H9 (cell line): Measurements from ENCODE around the gene CLIC3. TPM values are rescaled to one million over a fixed set of nuclear protein-coding genes. Genes with fewer than 3 reads are reported as not detected.

Experiments used
- DNase-seq: peaks from one replicate; pipeline ENCODE4 v3.0.0-alpha.2; 2017
- H2AFZ ChIP-seq: one replicate; pipeline ENCODE4 v1.6.1; 2013; ENCODE audit warnings: mild to moderate bottlenecking, low read length, control low read depth, moderate library complexity
- H2AK5ac ChIP-seq: 2 replicates; pipeline ENCODE4 v1.6.1; 2013; ENCODE audit warnings: low read length, control low read depth, mixed read lengths; ENCODE audit not compliant: insufficient read length
- H2BK120ac ChIP-seq: one replicate; pipeline ENCODE4 v1.6.1; 2013; ENCODE audit warnings: low read depth, mild to moderate bottlenecking, low read length, control low read depth, inconsistent platforms; ENCODE audit not compliant: poor library complexity, severe bottlenecking
- H2BK12ac ChIP-seq: 2 replicates; pipeline ENCODE4 v1.6.1; 2013; ENCODE audit warnings: low read length, control low read depth, mixed read lengths, low read depth; ENCODE audit not compliant: insufficient read length
- H2BK15ac ChIP-seq: 2 replicates; pipeline ENCODE4 v1.6.1; 2013; ENCODE audit warnings: low read depth, low read length, control low read depth
- H2BK20ac ChIP-seq: one replicate; pipeline ENCODE4 v1.6.1; 2013; ENCODE audit warnings: low read depth, mild to moderate bottlenecking, low read length, control low read depth, inconsistent platforms; ENCODE audit not compliant: poor library complexity, severe bottlenecking
- H2BK5ac ChIP-seq: 2 replicates; pipeline ENCODE4 v1.6.1; 2013; ENCODE audit warnings: low read length, control low read depth, mixed read lengths; ENCODE audit not compliant: insufficient read length
- H3K14ac ChIP-seq: 2 replicates; pipeline ENCODE4 v1.6.1; 2013; ENCODE audit warnings: low read length, control low read depth; ENCODE audit not compliant: insufficient read depth
- H3K18ac ChIP-seq: 2 replicates; pipeline ENCODE4 v1.6.1; 2013; ENCODE audit warnings: low read depth, mild to moderate bottlenecking, mixed read lengths, low read length, control low read depth; ENCODE audit not compliant: insufficient read length
- H3K23ac ChIP-seq: 2 replicates; pipeline ENCODE4 v1.6.1; 2013; ENCODE audit warnings: low read length, control low read depth, mixed read lengths, low read depth; ENCODE audit not compliant: insufficient read length
- H3K23me2 ChIP-seq: 2 replicates; pipeline ENCODE4 v1.6.1; 2013; ENCODE audit warnings: low read depth, mild to moderate bottlenecking, mixed read lengths, low read length, control low read depth; ENCODE audit not compliant: insufficient read length, poor library complexity, severe bottlenecking
- H3K27ac ChIP-seq: 2 replicates; pipeline ENCODE4 v1.5.1; 2013; ENCODE audit warnings: low read length, control low read depth, mixed read lengths, low read depth; ENCODE audit not compliant: insufficient read length
- H3K27me3 ChIP-seq: 2 replicates; pipeline ENCODE4 v1.6.1; 2013; ENCODE audit warnings: low read length, control low read depth, inconsistent platforms; ENCODE audit not compliant: insufficient read depth
- H3K4ac ChIP-seq: 2 replicates; pipeline ENCODE4 v1.6.1; 2013; ENCODE audit warnings: low read depth, mild to moderate bottlenecking, control low read depth, inconsistent platforms, low read length, moderate library complexity
- H3K4me1 ChIP-seq: 2 replicates; pipeline ENCODE4 v1.6.1; 2013; ENCODE audit warnings: low read length, control low read depth, inconsistent platforms; ENCODE audit not compliant: insufficient read depth
- H3K4me2 ChIP-seq: 2 replicates; pipeline ENCODE4 v1.6.1; 2013; ENCODE audit warnings: low read length, control low read depth, mixed read lengths; ENCODE audit not compliant: insufficient read length, insufficient read depth
- H3K56ac ChIP-seq: 2 replicates; pipeline ENCODE4 v1.6.1; 2013; ENCODE audit warnings: low read depth, mild to moderate bottlenecking, mixed read lengths, low read length, control low read depth; ENCODE audit not compliant: insufficient read length
- H3K79me1 ChIP-seq: 2 replicates; pipeline ENCODE4 v1.6.1; 2013; ENCODE audit warnings: low read depth, mild to moderate bottlenecking, moderate library complexity, low read length, control low read depth, inconsistent platforms; ENCODE audit not compliant: insufficient read depth, poor library complexity, severe bottlenecking
- H3K79me2 ChIP-seq: 2 replicates; pipeline ENCODE4 v1.6.1; 2013; ENCODE audit warnings: low read length, control low read depth, inconsistent platforms; ENCODE audit not compliant: insufficient read depth
- H3K9ac ChIP-seq: 2 replicates; pipeline ENCODE4 v1.6.1; 2013; ENCODE audit warnings: low read length, control low read depth, mixed read lengths; ENCODE audit not compliant: insufficient read length; ENCODE audit errors: extremely low read depth
- H3K9me3 ChIP-seq: one replicate; pipeline ENCODE4 v1.6.1; 2013; ENCODE audit warnings: low read depth, low read length, inconsistent platforms; ENCODE audit not compliant: control insufficient read depth
- H3T11ph ChIP-seq: one replicate; pipeline ENCODE4 v1.6.1; 2013; ENCODE audit warnings: mild to moderate bottlenecking, low read length, control low read depth, inconsistent platforms
- H4K20me1 ChIP-seq: one replicate; pipeline ENCODE4 v1.6.1; 2013; ENCODE audit not compliant: control insufficient read depth, insufficient read length, insufficient read depth
- H4K5ac ChIP-seq: 2 replicates; pipeline ENCODE4 v1.6.1; 2013; ENCODE audit warnings: low read depth, mild to moderate bottlenecking, mixed read lengths, low read length, control low read depth; ENCODE audit not compliant: insufficient read length
- H4K8ac ChIP-seq: replicated peaks from 2 replicates; pipeline ENCODE4 v1.6.1; 2013; ENCODE audit warnings: low read length, control low read depth, mixed read lengths, low read depth; ENCODE audit not compliant: insufficient read length
- H4K91ac ChIP-seq: 2 replicates; pipeline ENCODE4 v1.6.1; 2013; ENCODE audit warnings: low read depth, mild to moderate bottlenecking, moderate library complexity, mixed read lengths, low read length, control low read depth; ENCODE audit not compliant: insufficient read length
- H3K27ac Mint-ChIP-seq, 3 experiments: 2 replicates in 2 of 3; 3 replicates in 1 of 3; pipeline ENCODE4 v1.8.0; 2020 to 2021; ENCODE audit warnings: mixed read lengths in 3 of 3, mild to moderate bottlenecking in 1 of 3, moderate library complexity in 1 of 3
- H3K27me3 Mint-ChIP-seq: 2 replicates; pipeline ENCODE4 v1.8.0; 2021; ENCODE audit warnings: low read depth, mild to moderate bottlenecking, moderate library complexity, mixed read lengths
- H3K36me3 Mint-ChIP-seq, 3 experiments: 2 replicates in 2 of 3; 3 replicates in 1 of 3; pipeline ENCODE4 v1.8.0; 2020 to 2021; ENCODE audit warnings: low read depth in 3 of 3, mixed read lengths in 3 of 3; ENCODE audit not compliant: insufficient read depth in 1 of 3
- H3K4me1 Mint-ChIP-seq, 2 experiments: 2 replicates each; pipeline ENCODE4 v1.8.0; 2020; ENCODE audit warnings: mixed read lengths in 2 of 2
- H3K4me3 Mint-ChIP-seq, 2 experiments: 2 replicates in 1 of 2; 3 replicates in 1 of 2; pipeline ENCODE4 v1.8.0; 2020 to 2021; ENCODE audit warnings: mild to moderate bottlenecking in 2 of 2, mixed read lengths in 2 of 2, moderate library complexity in 1 of 2
- H3K9me3 Mint-ChIP-seq, 2 experiments: 2 replicates in 1 of 2; 3 replicates in 1 of 2; pipeline ENCODE4 v1.8.0; 2020; ENCODE audit warnings: mild to moderate bottlenecking in 2 of 2, mixed read lengths in 2 of 2, moderate library complexity in 1 of 2
- WGBS: extraction: QIAGEN DNeasy Blood & Tissue Kit; methylation state at CpG from one replicate; pipeline ENCODE4 v1.1.7; 2013; ENCODE audit warnings: missing lambda C conversion rate, low lambda C conversion rate, mixed read lengths; ENCODE audit not compliant: insufficient read length; ENCODE audit errors: extremely low coverage; 5-methylcytosine and 5-hydroxymethylcytosine counted together
- total RNA-seq: library from RNA; stranded (reverse); gene quantifications from 2 replicates; pipeline ENCODE4 v1.2.1, GENCODE V29; 2021
- TF ChIP-seq, protein P1 (sequence below): fragments of 200-600 bp; sonication (generic); conservative IDR thresholded peaks from 3 replicates; pipeline ENCODE4 v1.8.0; 2021; ENCODE audit warnings: antibody characterized with exemption, mild to moderate bottlenecking

Gene CLIC3
- total RNA-seq, 1 experiment from 2014 or later, result 0.31 TPM

- H3K18ac ChIP-seq, result no peak overlapping the region
- no peak overlapping the region for H2AFZ ChIP-seq
- no peak overlapping the region for H2AK5ac ChIP-seq
- no peaks in the 10 kb centered on the region for H3K27me3 ChIP-seq
- no peak overlapping the region for H2BK12ac ChIP-seq
- no peak overlapping the region for H3K4me2 ChIP-seq
- no peak overlapping the region for H3K4ac ChIP-seq
- no peak for DNase-seq
- Mint-ChIP-seq H3K4me1 (no peaks in the 10 kb centered on the region), H3K27ac (no peak overlapping the region), H3K27me3 (no peaks in the 10 kb centered on the region; the same call in 1 of the 2 replicates), H3K4me3 (no peak overlapping the region), H3K9me3 (no peaks in the 10 kb centered on the region), H3K36me3 (peaks cover 2 to 12% (median 8%) of the 10 kb centered on the region in 3 experiments; a peak in 5 of 7 replicates)
- H3T11ph ChIP-seq, result no peak overlapping the region
- no peaks in the 10 kb centered on the region for H3K9me3 ChIP-seq
- H2BK120ac ChIP-seq, result no peak overlapping the region
- H3K9ac ChIP-seq, result no peak overlapping the region
- no peak overlapping the region for H3K27ac ChIP-seq
- H3K23ac ChIP-seq, result no peak overlapping the region
- TF ChIP-seq, protein P1, sequence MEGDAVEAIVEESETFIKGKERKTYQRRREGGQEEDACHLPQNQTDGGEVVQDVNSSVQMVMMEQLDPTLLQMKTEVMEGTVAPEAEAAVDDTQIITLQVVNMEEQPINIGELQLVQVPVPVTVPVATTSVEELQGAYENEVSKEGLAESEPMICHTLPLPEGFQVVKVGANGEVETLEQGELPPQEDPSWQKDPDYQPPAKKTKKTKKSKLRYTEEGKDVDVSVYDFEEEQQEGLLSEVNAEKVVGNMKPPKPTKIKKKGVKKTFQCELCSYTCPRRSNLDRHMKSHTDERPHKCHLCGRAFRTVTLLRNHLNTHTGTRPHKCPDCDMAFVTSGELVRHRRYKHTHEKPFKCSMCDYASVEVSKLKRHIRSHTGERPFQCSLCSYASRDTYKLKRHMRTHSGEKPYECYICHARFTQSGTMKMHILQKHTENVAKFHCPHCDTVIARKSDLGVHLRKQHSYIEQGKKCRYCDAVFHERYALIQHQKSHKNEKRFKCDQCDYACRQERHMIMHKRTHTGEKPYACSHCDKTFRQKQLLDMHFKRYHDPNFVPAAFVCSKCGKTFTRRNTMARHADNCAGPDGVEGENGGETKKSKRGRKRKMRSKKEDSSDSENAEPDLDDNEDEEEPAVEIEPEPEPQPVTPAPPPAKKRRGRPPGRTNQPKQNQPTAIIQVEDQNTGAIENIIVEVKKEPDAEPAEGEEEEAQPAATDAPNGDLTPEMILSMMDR, result no peak
- H4K5ac ChIP-seq, result no peak overlapping the region
- no peaks in the 10 kb centered on the region for H3K79me2 ChIP-seq
- peaks cover 2% of the 10 kb centered on the region for H4K20me1 ChIP-seq
- no peak overlapping the region for H2BK5ac ChIP-seq
- H3K4me1 ChIP-seq, result no peaks in the 10 kb centered on the region
- no peak overlapping the region for H4K91ac ChIP-seq
- H3K23me2 ChIP-seq, result no peaks in the 10 kb centered on the region
- H3K56ac ChIP-seq, result no peak overlapping the region
- H2BK15ac ChIP-seq, result no peak overlapping the region
- no CpG with 5 or more reads among the region's 39 CpGs for WGBS
- H3K14ac ChIP-seq, result no peak overlapping the region
- H4K8ac ChIP-seq, result no peak overlapping the region
- no peak overlapping the region for H2BK20ac ChIP-seq
- no peaks in the 10 kb centered on the region for H3K79me1 ChIP-seq
Measured at GRCh38 chr9:137011907-137012675, 15.7 kb upstream of the CLIC3 start.
